GM21381 (cell line): ENCODE results near the gene SMURF1.
"Not testable (repeated sequence)": the region's sequence is repeated elsewhere in the genome, so short reads cannot be mapped to it uniquely, and the experiment has no call there.

Source experiments
- ATAC-seq: cut with Tn5 transposase; IDR thresholded peaks from one replicate; pipeline ENCODE4 v1.9.1; 2021; ENCODE audit warnings: mild to moderate bottlenecking, moderate library complexity; ENCODE audit not compliant: unreplicated experiment

SMURF1 gene

DNA sequence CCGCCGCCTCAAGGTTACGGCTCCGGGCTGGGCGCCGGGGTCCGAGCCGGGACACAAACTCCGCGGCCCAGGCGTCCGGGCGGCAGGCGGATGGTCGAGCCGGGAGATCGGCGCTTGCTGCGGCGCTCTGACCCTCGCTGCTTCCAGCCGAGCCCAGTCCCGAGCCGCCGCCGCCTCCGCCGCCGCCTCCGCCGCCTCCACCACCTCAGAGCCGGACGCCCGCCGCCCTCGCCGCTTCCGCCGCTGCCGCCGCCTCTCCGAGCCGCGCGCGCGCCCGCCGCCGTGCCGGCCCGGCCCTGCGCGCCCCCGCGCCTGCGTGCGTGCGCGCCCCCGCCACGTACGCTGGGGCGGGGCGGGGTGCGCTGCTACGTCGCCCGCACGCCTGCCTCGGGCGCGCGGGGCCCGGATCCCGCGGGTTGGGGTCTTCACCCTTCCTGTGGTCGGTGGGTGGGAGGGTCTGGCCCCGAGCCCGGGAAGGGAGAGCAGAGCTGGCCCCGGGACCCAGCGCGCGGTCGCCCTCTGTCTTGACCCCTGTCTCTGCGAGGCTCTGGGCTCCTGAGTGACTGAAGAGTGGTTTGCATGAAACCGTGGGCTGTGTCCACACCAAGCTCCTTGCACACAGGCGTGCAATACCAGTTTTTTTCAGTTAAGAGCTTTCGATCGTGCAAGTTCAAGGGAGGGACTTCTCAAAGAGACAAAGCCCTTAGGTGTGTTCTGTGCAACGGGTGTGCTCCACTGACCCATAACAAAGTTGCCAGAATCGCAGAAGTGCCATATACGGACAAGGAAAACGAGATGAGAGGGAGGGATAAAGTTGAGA is at the start of gene SMURF1:
Gene SMURF1, minus strand, starts transcription at position 256 of the 820 bp plus-strand sequence. CDS start 328 bp downstream, outside the sequence.
- peak; percentile 73 for ATAC-seq

GRCh38 chr7:99191869-99192596 is 48.1 kb upstream of the SMURF1 start:
- peak; percentile 62 for ATAC-seq

GRCh38 chr7:99190359-99191009 is 46.6 kb upstream of the SMURF1 start:
- ATAC-seq, result peak; percentile 53

DNA sequence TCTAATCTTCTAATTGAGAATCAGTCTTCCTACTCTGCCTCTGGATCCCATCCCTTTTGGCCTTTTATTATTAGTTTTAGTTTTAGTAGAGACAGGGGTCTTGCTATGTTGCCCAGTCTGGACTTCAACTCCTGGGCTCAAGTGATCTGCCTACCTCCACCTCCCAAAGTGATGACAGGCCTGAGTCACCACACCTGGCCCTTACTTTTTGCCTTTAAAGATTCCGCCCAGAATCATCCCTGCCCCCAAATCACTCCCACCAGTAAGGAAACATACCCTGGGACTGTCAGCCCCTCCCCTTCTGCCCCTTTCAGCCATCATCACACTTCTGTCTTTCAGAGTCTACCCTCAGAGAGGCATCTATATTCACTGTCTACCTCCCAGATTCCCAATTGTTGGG is 45.3 kb upstream of the SMURF1 start:
- no peak for ATAC-seq

DNA sequence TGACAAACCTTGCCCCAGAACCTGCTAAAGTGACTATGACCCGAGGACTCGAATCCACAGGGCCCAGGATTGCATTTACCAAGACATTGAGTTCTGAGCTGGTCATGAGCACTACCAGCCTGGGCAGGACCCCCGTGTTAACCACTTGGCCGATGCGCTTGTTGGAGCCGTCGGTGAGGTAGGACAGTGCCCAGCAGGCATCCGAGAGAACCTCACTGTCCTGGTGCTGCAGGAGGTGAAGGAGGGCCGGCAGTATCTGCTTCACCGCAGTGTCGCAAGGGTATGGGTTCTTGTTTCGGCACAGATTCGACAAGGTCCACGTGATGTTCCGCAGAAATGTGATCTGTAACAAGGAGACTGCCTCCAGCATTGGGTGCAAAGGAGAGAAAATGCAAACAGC is 44.3 kb upstream of the SMURF1 start:
- no peak for ATAC-seq

GRCh38 chr7:99184532-99185218 is 40.8 kb upstream of the SMURF1 start:
- no peak for ATAC-seq

GRCh38 chr7:99180067-99180650 is 36.3 kb upstream of the SMURF1 start:
- no peak for ATAC-seq

DNA sequence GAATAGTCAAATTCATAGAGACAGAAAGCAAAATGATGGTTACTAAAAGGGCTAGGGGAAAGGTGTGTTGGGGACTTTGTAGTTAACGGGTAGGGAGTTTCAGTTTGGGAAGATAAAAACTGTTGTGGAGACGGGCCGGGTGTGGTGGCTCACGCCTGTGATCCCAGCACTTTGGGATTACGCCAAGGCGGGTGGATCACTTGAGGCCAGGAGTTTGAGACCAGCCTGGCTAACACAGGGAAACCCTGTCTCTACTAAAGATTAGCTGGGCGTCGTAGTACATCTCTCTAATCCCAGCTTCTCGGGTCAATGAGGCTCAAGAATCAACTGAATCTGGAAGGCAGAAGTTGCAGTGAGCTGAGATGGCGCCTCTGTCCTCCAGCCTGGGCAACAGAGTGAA is 33.3 kb upstream of the SMURF1 start:
- ATAC-seq, result no peak

- ATAC-seq, result no peak
These were observed 29.9 kb upstream of the SMURF1 start for GRCh38 chr7:99173787-99174186.

GRCh38 chr7:99171731-99172130 is 27.8 kb upstream of the SMURF1 start:
- ATAC-seq, result no peak

DNA sequence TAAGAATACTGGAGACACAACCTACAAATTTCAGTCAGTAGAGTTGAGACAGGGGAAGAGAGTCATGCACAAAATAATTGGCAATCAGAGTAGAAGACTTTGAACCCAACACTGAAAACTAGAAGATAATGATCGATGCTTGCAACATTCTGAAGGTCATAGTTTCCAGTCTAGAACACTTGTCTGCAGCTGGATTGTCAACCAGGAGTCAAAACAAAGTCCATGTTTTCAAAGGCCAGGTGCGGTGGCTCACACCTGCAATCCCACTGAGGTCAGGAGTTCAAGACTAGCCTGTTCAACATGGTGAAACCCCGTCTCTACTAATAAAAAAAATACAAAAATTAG is 26.8 kb upstream of the SMURF1 start:
- ATAC-seq, result no peak

- ATAC-seq, result no peak
These were observed 26.3 kb upstream of the SMURF1 start for GRCh38 chr7:99170065-99170729.

DNA sequence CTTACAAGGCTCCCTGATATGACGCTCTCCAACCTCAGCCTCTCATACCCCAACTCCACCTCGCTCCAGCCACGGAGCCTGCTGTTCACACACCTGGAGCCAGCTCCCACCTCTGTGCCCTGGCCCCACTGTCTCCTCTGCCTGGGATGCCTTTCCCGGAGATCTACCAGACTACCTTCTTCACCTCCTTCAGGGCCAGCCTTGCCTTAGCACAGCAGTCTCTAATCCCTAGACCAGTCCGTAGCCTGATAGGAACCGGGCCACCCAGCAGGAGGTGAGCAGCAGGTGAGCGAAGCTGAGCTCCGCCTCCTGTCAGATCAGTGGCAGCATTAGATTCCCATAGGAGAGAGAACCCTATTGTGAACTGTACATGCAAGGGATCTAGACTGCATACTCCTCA is 23.2 kb upstream of the SMURF1 start:
- ATAC-seq, result no peak

- ATAC-seq, result no peak
These were observed 21.9 kb upstream of the SMURF1 start for GRCh38 chr7:99165816-99166215.

- not testable (repeated sequence) for ATAC-seq
These were observed 19.8 kb upstream of the SMURF1 start for GRCh38 chr7:99163669-99164068.

GRCh38 chr7:99156649-99157048 is 12.7 kb upstream of the SMURF1 start:
- ATAC-seq, result no peak

- ATAC-seq, result no peak
These were observed 11.3 kb upstream of the SMURF1 start for GRCh38 chr7:99155211-99155610.

DNA sequence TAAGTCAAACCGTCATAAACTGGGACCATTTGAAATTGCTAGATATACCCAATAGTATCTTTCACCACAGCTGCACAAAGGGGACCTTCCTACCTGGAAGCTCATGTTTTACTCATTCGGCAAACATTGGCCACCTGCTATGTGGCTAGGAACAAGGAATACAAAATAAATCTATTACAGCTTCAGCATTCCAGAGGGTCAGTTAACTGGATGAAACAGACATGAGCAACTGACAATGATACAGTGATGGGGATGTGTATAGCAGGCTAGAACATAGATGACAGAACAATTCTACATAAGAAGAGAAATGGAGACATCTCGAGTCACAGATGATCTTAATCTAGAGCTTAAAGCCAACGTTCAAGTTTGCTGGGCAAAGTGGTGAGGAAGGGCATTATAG is 3.1 kb upstream of the SMURF1 start:
- no peak for ATAC-seq

- ATAC-seq, result peak; percentile 35
These were observed 421 bp downstream of the SMURF1 start for GRCh38 chr7:99143521-99143852.

DNA sequence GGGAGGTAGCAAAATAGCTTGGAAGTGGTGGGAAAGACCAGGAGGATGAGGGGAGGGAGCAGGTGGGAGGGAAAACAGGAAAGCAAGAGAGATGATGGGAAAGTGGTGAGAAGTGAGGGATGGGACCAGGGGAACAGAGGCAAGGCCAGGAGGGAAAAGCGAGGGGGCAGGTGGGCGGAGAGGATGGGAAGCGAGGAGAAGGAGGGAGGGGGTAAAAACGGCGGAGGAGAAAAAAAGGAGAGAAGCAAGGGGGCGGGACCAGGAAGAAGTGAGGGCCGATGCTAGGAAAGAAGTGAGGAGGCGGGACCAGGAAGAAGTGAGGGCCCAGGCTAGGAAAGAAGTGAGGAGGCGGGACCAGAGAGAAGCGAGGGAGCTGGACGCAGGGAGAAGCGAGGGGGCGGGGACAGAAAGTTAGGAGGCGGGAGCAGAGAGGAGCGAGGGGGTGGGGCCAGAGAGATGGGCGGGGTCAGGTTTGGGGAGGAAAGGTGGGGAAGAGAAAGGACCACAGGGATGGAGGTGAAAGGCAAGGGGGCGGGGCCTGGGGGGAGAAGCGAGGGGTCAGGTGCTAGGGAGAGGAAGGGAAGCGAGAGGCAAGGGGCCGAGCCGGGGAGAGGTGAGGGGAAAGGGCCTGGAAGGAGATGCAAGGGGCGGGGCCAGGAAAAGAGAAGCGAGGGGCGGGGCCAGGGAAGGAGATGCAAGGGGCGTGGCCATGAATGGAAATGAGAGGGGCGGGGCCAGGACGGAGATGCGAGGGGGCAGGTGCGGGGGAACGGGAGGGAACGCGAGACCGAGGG is 984 bp downstream of the SMURF1 start:
- peak; percentile 6 for ATAC-seq
